Measurements from ENCODE around the gene SH2D7. TPM values are rescaled to one million over a fixed set of nuclear protein-coding genes. Genes with fewer than 3 reads are reported as not detected.

SH2D7 gene
- total and polyA plus RNA-seq, 4 donors = 1.0 TPM; not detected in 3

DNA sequence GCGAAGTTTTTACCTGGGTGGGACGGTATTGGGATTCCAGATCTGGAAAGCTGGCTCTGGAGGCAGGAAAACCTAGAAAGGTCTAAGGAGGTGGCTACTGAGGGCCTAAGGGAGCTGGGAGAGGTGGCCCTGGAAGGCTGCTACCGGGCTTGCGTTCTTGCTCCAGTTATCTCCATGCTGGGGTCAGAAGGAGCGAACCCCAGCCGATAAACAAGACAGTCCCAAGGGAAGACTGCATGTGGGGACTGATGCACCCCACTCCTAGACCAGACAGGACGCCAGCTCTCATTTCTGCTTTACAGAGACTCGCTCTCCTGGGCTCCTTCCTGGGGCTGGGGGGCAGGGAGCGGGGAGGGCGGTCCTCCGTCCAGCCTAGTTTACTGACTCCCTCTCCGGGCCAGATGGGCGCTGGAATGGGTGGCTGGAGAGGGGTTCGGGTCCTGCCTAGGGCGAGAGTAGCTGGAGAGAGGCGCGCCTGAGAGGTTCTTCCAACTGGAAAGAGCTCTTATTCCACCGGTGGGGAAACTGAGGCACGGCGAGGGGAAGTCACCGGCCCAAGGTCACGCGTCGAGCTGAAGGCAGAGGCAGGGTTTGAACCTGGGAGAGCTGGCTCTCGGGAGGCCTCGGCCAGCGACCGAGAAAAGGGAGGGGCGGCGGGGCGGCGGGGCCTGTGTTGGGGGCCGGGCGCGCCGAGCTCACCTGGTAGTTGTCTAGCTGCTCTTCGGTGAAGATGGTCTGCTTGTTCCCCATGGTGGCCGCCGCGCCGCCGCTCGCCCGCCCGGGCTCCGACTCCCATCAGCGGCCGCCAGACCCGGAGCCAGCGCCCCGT, 38.3 kb downstream of the SH2D7 start:
- intact Hi-C loops (cut with DNase I) = loop anchor here in 1 of 2 donors (2.0 to 5.0 kb wide), 2 partner anchors 18 to 67 kb away; partner anchors contain the start of gene IDH3A

DNA sequence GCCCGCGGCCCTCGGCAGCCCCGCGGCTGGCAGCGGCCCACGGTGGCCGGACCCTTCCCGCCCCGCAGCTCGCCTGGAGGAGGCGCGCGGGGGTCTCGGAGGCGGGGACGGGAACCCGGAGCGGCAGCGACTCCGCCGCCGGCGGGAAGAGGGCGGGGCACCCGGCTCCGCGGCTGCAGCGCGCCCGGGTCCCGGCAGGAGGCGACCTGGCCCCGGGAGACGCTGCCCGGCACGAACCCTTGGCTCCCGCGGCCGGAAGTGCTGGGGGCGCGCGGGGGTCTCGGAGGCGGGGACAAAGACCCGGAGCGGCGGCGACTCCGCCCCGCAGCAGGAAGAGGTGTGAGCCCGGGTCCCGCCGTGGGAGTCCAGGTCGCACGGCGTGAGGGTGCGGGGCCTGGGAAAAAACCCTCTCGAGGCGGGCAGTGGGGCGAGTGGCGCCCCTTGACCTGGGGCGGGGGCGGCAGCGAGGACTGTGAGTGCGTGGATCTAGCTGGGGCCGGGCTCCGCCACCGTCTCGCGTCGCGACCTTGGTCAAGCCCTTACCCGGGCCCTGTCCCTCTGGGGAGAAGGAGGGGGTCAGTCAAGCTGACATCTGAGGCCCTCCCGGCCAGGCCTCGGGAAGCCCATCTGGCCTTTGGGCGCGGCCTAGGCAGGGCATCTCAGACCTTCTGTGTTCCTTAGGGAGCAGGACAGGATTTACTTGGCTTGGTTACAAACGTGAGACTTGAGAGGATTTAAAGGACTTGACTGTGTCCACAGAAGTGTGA, 39.1 kb downstream of the SH2D7 start, which contains the start of gene CIB2:
CIB2 (minus strand) TSS at position 151 of the 767 bp plus-strand sequence. CDS start 230 bp downstream, outside the sequence.
- H3K36me3 ChIP-seq (ENCODE audit: control insufficient read depth in 1 of 2, insufficient read depth in 2 of 2, low read length in 1 of 2) = no peaks in the 10 kb centered on the region
- peak within 1 kb of the TSS; percentile 49 to 60 for H3K4me3 ChIP-seq (ENCODE audit: low read length in 2 of 2)
- H3K4me1 ChIP-seq (ENCODE audit: control insufficient read depth in 1 of 2, insufficient read depth in 2 of 2, low read length in 2 of 2) = no peaks in the 10 kb centered on the region
- no peaks in the 10 kb centered on the region for H3K27me3 ChIP-seq (ENCODE audit: control insufficient read depth in 1 of 2, insufficient read depth in 2 of 2, low read length in 1 of 2)
- intact Hi-C loops (cut with DNase I) = loop anchor here in 1 of 2 donors (2.0 to 5.0 kb wide), 2 partner anchors 17 to 66 kb away; partner anchors contain the start of gene IDH3A
- peak within 1 kb of the TSS in 1 of 2 donors; percentile 9 for H3K27ac ChIP-seq (ENCODE audit: low read depth in 1 of 2, low read length in 2 of 2)
- peak; percentile 77 to 91 for DNase-seq
- no peaks in the 10 kb centered on the region for H3K9me3 ChIP-seq (ENCODE audit: control insufficient read depth, low read length)
- peak; percentile 91 for ATAC-seq (ENCODE audit: low FRiP score)
- WGBS, 2 donors = 0 to 1% methylated on average over 70 to 79 of the region's 79 CpGs

More for the DNA sequence above, 38.3 kb downstream of the SH2D7 start:
- Histone ChIP-seq H3K4me3 (ENCODE audit: low read length in 2 of 2) (peak overlapping the region; percentile 49 to 60), H3K36me3 (ENCODE audit: control insufficient read depth in 1 of 2, insufficient read depth in 2 of 2, low read length in 1 of 2) (no peaks in the 10 kb centered on the region), H3K27ac (ENCODE audit: low read depth in 1 of 2, low read length in 2 of 2) (no peak overlapping the region), H3K4me1 (ENCODE audit: control insufficient read depth in 1 of 2, insufficient read depth in 2 of 2, low read length in 2 of 2) (no peaks in the 10 kb centered on the region), H3K27me3 (ENCODE audit: control insufficient read depth in 1 of 2, insufficient read depth in 2 of 2, low read length in 1 of 2) (no peaks in the 10 kb centered on the region), H3K9me3 (ENCODE audit: control insufficient read depth, low read length) (no peaks in the 10 kb centered on the region)
- WGBS, 2 donors = 33 to 45% methylated on average over 34 to 51 of the region's 51 CpGs
- ATAC-seq (ENCODE audit: low FRiP score) (no peak), DNase-seq (no peak)

DNA sequence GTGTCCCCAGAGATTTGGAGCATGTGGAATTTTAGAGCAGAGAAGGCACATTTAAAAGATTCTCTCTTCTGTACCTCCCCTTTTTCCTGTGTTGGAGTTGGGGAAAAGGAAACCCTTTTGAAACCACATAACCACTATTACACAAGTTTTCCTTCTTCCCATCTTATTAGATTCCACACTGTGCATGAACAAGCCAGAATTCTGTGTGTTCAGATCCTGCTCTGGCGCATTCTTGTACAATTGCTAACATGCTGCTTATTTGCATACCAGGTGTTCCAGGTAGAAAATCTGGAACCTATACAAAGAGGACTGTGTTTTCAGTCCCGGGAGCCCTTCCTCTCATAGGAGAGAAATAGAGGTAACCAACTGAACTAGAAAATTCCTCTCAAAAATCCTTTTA, 41.4 kb downstream of the SH2D7 start:
- Histone ChIP-seq H3K27me3 (ENCODE audit: control insufficient read depth in 1 of 2, insufficient read depth in 2 of 2, low read length in 1 of 2) (no peaks in the 10 kb centered on the region), H3K9me3 (ENCODE audit: control insufficient read depth, low read length) (no peaks in the 10 kb centered on the region), H3K27ac (ENCODE audit: low read depth in 1 of 2, low read length in 2 of 2) (no peak overlapping the region), H3K4me3 (ENCODE audit: low read length in 2 of 2) (no peak overlapping the region), H3K36me3 (ENCODE audit: control insufficient read depth in 1 of 2, insufficient read depth in 2 of 2, low read length in 1 of 2) (no peaks in the 10 kb centered on the region), H3K4me1 (ENCODE audit: control insufficient read depth in 1 of 2, insufficient read depth in 2 of 2, low read length in 2 of 2) (no peaks in the 10 kb centered on the region)
- intact Hi-C loops (cut with DNase I) = loop anchor here in 1 of 2 donors (5.0 kb wide), 1 partner anchor 64 kb away; no protein-coding TSS in a partner anchor
- DNase-seq = no peak
- no peak for ATAC-seq (ENCODE audit: low FRiP score)
- WGBS, 2 donors = 93 to 97% methylated on average over 2 of the region's 2 CpGs

DNA sequence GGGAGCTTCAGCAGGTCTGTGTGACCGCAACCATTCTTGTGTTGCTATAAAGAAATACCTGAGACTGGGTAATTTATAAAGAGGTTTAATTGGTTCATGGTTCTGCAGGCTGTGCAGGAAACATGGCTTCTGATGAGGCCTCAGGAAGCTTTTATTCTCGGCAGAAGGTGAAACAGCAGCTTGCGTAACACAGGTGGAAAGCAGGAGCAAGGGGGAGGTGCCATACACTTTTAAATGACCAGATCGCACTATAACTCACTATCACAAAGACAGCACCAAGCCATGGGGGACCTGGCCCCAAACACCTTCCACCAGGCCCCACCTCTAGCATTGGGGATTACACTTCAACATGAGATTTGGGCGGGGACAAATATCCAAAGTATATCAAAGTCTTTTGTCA, 47.2 kb downstream of the SH2D7 start:
- H3K27me3 ChIP-seq (ENCODE audit: control insufficient read depth in 1 of 2, insufficient read depth in 2 of 2, low read length in 1 of 2) = no peaks in the 10 kb centered on the region
- H3K36me3 ChIP-seq (ENCODE audit: control insufficient read depth in 1 of 2, insufficient read depth in 2 of 2, low read length in 1 of 2) = no peaks in the 10 kb centered on the region
- no peak for ATAC-seq (ENCODE audit: low FRiP score)
- H3K27ac ChIP-seq (ENCODE audit: low read depth in 1 of 2, low read length in 2 of 2) = no peak overlapping the region
- DNase-seq = no peak
- no peaks in the 10 kb centered on the region for H3K9me3 ChIP-seq (ENCODE audit: control insufficient read depth, low read length)
- no peak overlapping the region for H3K4me3 ChIP-seq (ENCODE audit: low read length in 2 of 2)
- no peaks in the 10 kb centered on the region for H3K4me1 ChIP-seq (ENCODE audit: control insufficient read depth in 1 of 2, insufficient read depth in 2 of 2, low read length in 2 of 2)
- WGBS, 2 donors = 93 to 94% methylated on average over 5 of the region's 5 CpGs
- intact Hi-C loops (cut with DNase I) = no loop called here

DNA sequence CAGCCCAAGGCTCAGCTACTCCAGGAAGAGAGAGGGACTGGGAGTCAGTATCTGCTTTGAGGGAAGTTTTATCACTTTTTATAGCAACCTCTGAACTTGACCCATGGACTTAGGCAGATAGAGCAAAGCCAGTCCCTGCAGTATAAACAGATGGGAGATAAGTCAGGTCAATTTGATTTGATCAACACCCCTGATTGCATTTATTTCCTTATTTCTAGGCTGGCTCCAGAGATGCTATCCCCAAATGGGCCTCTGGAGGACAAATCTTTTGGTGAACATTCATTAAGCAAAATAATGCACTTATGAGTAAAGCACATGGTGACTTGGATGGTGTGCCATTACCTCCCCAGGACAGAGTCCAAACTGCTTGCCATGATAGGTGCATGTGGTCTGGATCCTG, 47.9 kb downstream of the SH2D7 start:
- H3K27me3 ChIP-seq (ENCODE audit: control insufficient read depth in 1 of 2, insufficient read depth in 2 of 2, low read length in 1 of 2) = no peaks in the 10 kb centered on the region
- H3K9me3 ChIP-seq (ENCODE audit: control insufficient read depth, low read length) = no peaks in the 10 kb centered on the region
- DNase-seq = no peak
- no peak overlapping the region for H3K27ac ChIP-seq (ENCODE audit: low read depth in 1 of 2, low read length in 2 of 2)
- H3K4me1 ChIP-seq (ENCODE audit: control insufficient read depth in 1 of 2, insufficient read depth in 2 of 2, low read length in 2 of 2) = no peaks in the 10 kb centered on the region
- H3K36me3 ChIP-seq (ENCODE audit: control insufficient read depth in 1 of 2, insufficient read depth in 2 of 2, low read length in 1 of 2) = no peaks in the 10 kb centered on the region
- intact Hi-C loops (cut with DNase I) = no loop called here
- no peak for ATAC-seq (ENCODE audit: low FRiP score)
- no peak overlapping the region for H3K4me3 ChIP-seq (ENCODE audit: low read length in 2 of 2)

DNA sequence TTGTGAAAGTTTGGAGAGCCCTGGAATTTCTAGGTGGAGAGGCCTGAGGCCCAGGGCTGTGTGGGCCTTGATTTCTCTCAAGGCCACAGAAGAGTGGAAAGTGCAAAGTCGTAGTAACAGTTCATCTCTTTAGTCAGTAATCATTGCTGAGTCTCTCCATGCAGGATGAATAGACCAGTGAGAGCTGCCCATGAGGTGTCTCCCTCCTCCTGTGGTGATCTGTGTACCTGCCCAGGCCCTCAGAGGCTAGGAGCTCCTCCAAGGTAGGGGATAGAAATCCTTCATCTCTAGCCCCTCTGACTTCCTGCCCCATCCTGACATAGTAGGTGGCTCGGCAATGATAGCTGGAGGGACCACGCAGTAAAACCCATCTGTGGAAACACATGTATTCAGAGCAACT, 50.0 kb downstream of the SH2D7 start:
- Histone ChIP-seq H3K36me3 (ENCODE audit: control insufficient read depth in 1 of 2, insufficient read depth in 2 of 2, low read length in 1 of 2) (no peaks in the 10 kb centered on the region), H3K27me3 (ENCODE audit: control insufficient read depth in 1 of 2, insufficient read depth in 2 of 2, low read length in 1 of 2) (no peaks in the 10 kb centered on the region), H3K9me3 (ENCODE audit: control insufficient read depth, low read length) (no peaks in the 10 kb centered on the region), H3K27ac (ENCODE audit: low read depth in 1 of 2, low read length in 2 of 2) (no peak overlapping the region), H3K4me1 (ENCODE audit: control insufficient read depth in 1 of 2, insufficient read depth in 2 of 2, low read length in 2 of 2) (no peaks in the 10 kb centered on the region), H3K4me3 (ENCODE audit: low read length in 2 of 2) (no peak overlapping the region)
- intact Hi-C loops (cut with DNase I) = no loop called here
- DNase-seq (no peak), ATAC-seq (ENCODE audit: low FRiP score) (no peak)
- WGBS, 2 donors = 92 to 95% methylated on average over 3 of the region's 3 CpGs

DNA sequence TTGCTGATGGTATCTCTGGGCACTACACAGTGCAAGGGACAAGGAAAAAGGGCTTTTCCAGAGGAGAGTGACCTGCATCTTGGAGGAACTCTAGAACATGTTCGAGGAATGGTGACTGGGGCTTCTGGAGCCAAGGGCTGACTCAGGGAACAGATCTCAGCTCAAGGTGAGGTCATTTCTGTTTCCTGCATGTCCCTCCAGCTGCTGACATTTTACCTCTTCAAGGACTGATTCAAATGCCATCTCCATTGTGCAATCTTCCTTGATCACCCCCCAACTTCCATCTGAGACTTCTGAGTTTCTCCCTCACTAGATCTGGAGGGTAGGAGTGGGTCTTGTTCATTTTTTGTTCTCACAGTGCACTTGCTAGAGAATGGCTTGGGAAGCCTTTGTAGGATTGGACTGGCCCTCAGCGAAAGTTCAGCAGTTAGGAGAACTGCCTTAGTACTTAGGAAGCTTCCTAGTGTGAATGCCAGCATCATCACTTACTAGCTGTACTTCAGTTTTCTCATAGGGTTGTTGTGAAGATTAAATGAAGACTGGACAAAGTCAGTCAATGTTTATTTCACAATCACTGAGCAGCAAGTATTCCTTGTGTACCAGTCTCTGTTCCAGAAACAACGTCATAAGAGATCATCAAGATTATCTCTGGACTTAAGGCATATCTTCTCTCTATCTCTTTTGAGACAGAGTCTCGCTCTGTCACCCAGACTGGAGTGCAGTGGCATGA, 54.2 kb downstream of the SH2D7 start:
- no peak overlapping the region for H3K27ac ChIP-seq (ENCODE audit: low read depth in 1 of 2, low read length in 2 of 2)

DNA sequence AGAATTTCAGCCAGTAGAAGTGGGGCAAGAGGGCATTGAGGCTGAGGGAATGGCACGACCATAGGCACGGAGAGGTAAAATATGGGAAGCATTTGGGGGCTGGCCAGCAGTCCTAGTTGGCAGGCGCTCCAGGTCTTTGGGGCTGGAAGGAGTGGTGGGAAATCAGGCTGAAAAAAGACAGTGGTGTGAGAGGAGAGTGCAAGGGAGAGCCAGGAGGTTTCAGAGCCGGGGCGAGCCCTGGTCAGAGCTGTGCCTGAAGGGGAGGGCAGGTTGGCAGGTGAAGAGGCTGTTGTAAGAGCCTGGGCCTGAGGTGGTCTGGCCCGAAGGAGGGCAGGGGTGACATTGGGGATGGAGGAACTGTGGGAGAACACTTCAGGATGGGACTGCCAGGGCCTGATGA, 55.2 kb downstream of the SH2D7 start:
- H3K27me3 ChIP-seq (ENCODE audit: control insufficient read depth in 1 of 2, insufficient read depth in 2 of 2, low read length in 1 of 2) = no peaks in the 10 kb centered on the region
- no peaks in the 10 kb centered on the region for H3K36me3 ChIP-seq (ENCODE audit: control insufficient read depth in 1 of 2, insufficient read depth in 2 of 2, low read length in 1 of 2)
- DNase-seq = no peak
- 57 to 58% methylated on average over 6 of the region's 6 CpGs for WGBS, 2 donors
- intact Hi-C loops (cut with DNase I) = no loop called here
- no peaks in the 10 kb centered on the region for H3K9me3 ChIP-seq (ENCODE audit: control insufficient read depth, low read length)
- no peak overlapping the region for H3K27ac ChIP-seq (ENCODE audit: low read depth in 1 of 2, low read length in 2 of 2)
- no peaks in the 10 kb centered on the region for H3K4me1 ChIP-seq (ENCODE audit: control insufficient read depth in 1 of 2, insufficient read depth in 2 of 2, low read length in 2 of 2)
- ATAC-seq (ENCODE audit: low FRiP score) = no peak
- no peak overlapping the region for H3K4me3 ChIP-seq (ENCODE audit: low read length in 2 of 2)

More for the DNA sequence above, 54.2 kb downstream of the SH2D7 start:
- no peaks in the 10 kb centered on the region for H3K36me3 ChIP-seq (ENCODE audit: control insufficient read depth in 1 of 2, insufficient read depth in 2 of 2, low read length in 1 of 2)
- H3K27me3 ChIP-seq (ENCODE audit: control insufficient read depth in 1 of 2, insufficient read depth in 2 of 2, low read length in 1 of 2) = no peaks in the 10 kb centered on the region
- WGBS, 2 donors = 91 to 96% methylated on average over 4 of the region's 4 CpGs
- H3K9me3 ChIP-seq (ENCODE audit: control insufficient read depth, low read length) = no peaks in the 10 kb centered on the region
- H3K4me3 ChIP-seq (ENCODE audit: low read length in 2 of 2) = no peak overlapping the region
- intact Hi-C loops (cut with DNase I) = no loop called here
- no peak for DNase-seq
- H3K4me1 ChIP-seq (ENCODE audit: control insufficient read depth in 1 of 2, insufficient read depth in 2 of 2, low read length in 2 of 2) = no peaks in the 10 kb centered on the region
- no peak for ATAC-seq (ENCODE audit: low FRiP score)
